ENCODE measurements around the gene RBM28.

DNA sequence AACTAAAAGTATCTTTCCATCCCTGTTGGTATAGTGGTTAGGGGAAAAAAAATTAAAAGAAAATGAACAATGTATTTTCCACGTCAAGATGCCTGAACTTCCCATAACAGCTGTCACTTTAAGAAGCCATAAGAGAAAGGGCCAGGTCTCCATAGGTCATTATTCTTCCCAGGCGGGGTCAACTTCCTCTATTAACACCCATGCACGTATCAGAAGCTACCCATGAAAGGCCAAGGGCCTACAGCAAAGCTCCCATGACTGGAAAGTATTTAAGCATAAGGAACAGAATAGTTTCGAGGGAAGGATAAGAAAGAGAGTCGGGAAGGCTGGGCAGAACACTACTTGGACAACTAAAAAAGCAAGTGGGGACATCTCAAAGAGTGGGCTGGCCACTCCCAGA is 40.1 kb downstream of the RBM28 start:
- no peak for TF ChIP-seq POLR2AphosphoS5 (IDR thresholded peaks at IDR 0.05; ENCODE audit: low read depth, low read length)
- no peak for TF ChIP-seq SIN3A (IDR thresholded peaks at IDR 0.05; ENCODE audit: borderline replicate concordance, insufficient read depth, low read length)
- no peak for TF ChIP-seq TAF1 (IDR thresholded peaks at IDR 0.05; ENCODE audit: borderline replicate concordance, insufficient read depth, low read length)
